Dedifferentiated amniotic fluid mesenchymal stem cell (primary cell): ENCODE data around the gene PCDHGA4.
"Not testable (repeated sequence)": the region's sequence is repeated elsewhere in the genome, so short reads cannot be mapped to it uniquely, and the experiment has no call there.

ENCODE experiments used
- DNase-seq: peaks from one replicate; pipeline ENCODE4 v3.0.0-alpha.2; 2016; ENCODE audit errors: extremely low spot score

The PCDHGA4 gene

DNA sequence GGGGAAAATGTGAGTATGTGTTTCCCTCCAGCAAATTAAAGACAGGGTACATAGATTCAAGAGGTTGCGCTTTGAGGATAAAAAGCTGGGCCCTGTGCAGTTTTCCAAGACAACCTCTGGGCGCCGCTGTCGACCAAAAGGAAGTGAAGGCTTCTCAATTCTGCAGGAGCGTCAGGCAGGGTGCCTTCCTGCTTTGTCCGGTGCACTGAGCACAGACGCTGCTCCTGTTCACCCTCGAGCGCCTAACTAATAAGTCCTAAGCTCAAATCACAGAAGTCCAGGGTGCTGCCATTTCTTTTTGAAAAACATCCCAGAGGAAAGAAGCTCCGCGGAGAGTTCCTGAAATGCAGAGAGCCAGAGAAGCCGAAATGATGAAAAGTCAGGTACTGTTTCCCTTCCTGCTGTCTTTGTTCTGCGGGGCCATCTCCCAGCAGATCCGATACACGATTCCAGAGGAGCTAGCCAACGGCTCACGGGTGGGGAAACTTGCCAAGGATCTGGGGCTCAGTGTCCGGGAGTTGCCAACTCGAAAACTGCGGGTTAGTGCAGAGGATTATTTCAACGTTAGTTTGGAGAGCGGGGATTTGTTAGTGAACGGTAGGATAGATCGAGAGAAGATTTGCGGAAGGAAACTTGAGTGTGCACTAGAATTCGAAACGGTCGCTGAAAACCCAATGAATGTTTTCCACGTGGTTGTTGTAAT is 4.8 kb upstream of the PCDHGA4 start, which contains the start of gene PCDHGB1:
Gene PCDHGB1 (plus strand): TSS at position 183 of the 703 bp plus-strand sequence. CDS start 162 bp downstream, at position 345.
- DNase-seq: peak; percentile 43

DNA sequence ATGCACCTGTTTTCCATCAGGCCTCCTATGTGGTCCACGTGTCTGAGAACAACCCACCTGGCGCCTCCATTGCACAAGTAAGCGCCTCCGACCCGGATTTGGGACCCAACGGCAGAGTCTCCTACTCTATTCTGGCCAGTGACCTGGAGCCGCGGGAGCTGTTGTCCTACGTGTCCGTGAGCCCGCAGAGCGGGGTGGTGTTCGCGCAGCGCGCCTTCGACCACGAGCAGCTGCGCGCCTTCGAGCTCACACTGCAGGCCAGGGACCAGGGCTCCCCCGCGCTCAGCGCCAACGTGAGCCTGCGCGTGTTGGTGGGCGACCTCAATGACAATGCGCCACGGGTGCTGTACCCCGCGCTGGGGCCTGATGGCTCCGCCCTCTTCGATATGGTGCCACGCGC is 3.2 kb upstream of the PCDHGA4 start:
- no peak for DNase-seq

DNA sequence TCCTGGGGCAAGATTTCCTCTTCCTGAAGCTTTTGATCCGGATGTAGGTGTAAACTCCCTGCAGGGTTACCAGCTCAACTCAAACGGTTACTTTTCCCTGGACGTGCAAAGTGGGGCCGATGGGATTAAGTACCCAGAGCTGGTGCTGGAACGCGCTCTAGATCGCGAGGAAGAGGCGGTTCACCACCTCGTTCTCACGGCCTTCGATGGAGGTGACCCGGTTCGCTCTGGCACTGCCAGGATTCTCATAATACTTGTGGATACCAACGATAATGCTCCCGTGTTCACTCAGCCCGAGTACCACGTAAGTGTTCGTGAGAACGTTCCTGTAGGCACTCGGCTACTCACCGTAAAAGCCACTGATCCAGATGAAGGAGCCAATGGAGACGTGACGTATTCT is 820 bp downstream of the PCDHGA4 start:
- DNase-seq: no peak

DNA sequence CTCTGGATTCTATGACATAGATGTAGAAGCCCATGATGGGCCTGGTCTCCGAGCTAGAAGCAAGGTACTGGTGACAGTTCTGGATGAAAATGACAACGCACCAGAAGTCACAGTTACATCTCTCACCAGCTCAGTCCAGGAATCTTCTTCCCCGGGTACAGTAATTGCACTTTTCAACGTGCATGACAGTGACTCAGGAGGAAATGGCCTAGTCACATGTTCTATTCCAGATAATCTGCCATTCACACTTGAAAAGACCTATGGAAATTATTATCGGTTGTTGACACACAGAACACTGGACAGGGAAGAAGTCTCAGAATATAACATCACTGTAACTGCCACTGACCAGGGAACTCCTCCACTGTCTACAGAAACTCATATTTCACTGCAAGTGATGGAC is 1.3 kb downstream of the PCDHGA4 start:
- DNase-seq: no peak

DNA sequence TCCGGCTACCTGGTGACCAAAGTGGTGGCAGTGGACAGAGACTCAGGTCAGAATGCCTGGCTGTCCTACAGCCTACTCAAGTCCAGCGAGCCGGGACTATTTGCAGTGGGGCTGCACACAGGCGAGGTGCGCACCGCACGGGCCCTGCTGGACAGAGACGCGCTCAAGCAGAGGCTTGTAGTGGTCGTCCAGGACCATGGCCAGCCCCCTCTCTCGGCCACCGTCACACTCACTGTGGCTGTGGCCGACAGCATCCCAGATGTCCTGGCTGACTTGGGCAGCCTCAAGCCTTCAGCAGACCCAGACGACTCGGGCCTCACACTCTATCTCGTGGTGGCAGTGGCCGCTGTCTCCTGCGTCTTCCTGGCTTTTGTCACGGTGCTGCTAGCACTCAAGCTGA is 2.1 kb downstream of the PCDHGA4 start:
- no peak for DNase-seq

DNA sequence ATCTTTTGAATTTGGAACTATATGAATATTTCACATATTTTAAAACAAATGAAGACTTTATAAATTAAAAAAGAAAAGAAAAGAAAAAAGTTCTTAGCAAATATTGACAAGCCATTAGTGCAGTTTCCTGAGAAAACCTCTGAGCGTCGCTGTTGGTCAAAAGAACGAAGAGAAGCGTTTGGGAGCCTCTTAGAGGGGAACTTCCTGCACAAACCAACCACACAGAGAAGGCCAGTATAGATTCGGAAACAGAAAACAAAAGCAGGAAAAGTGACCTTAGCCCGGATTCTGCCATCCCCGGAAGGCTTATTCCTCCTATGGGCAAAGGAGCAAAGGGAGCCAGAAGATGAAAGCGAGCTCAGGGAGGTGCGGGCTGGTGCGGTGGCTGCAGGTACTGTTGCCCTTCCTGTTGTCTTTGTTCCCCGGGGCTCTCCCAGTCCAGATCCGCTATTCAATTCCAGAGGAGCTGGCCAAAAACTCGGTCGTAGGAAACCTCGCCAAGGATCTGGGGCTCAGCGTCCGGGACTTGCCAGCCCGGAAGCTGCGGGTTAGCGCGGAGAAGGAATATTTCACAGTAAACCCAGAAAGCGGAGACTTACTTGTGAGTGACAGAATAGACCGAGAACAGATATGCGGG is 5.1 kb downstream of the PCDHGA4 start, which contains the start of gene PCDHGB2:
Gene PCDHGB2 (plus strand): TSS at position 205 of the 637 bp plus-strand sequence. CDS start 142 bp downstream, at position 347.
- DNase-seq: no peak

DNA sequence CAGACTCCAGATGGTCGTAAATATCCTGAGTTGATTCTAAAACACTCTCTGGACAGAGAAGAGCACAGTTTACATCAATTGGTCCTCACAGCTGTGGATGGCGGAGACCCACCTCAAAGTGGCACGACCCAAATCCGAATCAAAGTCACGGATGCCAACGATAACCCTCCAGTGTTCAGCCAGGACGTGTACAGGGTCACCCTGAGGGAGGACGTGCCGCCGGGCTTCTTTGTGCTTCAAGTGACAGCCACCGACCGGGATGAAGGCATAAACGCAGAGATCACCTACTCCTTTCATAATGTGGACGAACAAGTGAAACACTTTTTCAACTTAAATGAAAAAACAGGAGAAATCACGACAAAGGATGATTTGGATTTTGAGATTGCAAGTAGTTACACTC is 5.9 kb downstream of the PCDHGA4 start:
- DNase-seq: no peak

DNA sequence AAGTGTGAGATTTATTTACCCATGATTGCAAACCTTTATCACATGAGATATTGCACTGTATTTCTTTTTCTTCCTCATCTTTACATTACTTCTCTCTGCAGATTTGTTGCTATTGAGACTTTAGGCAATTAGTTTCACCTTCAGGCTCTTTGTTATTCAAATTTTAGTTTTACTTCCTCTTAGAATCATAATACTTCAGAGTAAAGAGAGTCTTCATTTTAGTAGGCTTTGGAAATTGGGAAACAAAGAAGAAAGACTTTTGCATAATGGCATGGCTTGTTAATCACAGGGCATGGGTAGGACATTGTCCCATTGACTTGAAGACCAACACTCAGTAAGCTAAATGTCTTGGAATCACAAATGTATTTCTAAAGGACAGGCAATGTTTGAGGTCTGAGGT is 7.9 kb downstream of the PCDHGA4 start:
- no peak for DNase-seq

DNA sequence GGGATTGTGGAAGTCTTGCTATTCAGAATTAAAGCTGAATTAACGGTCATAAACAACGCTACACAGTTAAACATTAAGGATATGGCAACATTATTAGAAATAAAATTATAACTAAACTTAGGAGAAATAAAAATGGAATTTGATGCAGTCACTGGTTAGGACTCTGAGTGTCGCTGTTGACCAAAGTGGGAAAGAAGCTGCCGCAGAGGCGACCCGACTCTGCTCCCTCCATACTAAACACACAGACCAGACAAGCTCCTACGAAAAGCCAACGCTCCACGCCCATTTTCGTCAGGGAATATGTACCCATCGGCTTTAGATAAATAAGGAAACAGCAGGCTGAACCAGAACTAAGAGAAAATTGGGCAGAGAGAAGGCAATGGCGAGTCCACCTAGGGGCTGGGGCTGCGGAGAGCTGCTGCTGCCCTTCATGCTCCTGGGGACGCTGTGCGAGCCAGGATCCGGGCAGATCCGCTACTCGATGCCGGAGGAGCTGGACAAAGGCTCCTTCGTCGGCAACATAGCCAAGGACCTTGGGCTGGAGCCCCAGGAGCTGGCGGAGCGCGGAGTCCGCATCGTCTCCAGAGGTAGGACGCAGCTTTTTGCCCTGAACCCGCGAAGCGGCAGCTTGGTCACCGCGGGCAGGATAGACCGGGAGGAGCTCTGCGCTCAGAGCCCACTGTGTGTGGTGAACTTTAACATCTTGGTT is 9.3 kb downstream of the PCDHGA4 start, which contains the start of gene PCDHGA5:
Gene PCDHGA5 (plus strand): TSS at position 211 of the 709 bp plus-strand sequence. CDS start 169 bp downstream, at position 380.
- no peak for DNase-seq

DNA sequence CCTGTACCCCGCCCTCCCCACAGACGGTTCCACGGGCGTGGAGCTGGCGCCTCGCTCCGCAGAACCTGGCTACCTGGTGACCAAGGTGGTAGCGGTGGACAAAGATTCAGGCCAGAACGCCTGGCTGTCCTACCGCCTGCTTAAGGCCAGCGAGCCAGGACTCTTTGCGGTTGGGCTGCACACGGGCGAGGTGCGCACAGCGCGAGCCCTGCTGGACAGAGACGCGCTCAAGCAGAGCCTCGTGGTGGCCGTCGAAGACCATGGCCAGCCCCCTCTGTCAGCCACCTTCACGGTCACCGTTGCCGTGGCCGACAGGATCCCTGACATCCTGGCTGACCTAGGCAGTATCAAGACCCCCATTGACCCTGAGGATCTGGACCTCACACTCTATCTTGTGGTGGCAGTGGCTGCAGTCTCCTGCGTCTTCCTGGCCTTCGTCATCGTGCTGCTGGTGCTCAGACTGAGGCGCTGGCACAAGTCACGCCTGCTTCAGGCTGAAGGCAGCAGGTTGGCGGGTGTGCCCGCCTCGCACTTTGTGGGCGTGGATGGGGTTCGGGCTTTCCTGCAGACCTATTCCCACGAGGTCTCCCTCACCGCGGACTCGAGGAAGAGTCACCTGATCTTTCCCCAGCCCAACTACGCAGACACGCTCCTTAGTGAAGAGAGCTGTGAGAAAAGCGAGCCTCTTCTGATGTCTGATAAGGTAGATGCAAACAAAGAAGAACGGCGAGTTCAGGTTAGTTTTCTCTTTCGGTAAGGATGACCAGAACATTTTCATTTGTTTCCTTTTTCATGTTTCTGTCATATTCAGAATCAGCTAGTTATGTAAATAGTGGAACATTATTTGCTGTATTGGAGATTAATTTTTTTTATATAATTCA is 11.4 kb downstream of the PCDHGA4 start:
- DNase-seq: no peak

DNA sequence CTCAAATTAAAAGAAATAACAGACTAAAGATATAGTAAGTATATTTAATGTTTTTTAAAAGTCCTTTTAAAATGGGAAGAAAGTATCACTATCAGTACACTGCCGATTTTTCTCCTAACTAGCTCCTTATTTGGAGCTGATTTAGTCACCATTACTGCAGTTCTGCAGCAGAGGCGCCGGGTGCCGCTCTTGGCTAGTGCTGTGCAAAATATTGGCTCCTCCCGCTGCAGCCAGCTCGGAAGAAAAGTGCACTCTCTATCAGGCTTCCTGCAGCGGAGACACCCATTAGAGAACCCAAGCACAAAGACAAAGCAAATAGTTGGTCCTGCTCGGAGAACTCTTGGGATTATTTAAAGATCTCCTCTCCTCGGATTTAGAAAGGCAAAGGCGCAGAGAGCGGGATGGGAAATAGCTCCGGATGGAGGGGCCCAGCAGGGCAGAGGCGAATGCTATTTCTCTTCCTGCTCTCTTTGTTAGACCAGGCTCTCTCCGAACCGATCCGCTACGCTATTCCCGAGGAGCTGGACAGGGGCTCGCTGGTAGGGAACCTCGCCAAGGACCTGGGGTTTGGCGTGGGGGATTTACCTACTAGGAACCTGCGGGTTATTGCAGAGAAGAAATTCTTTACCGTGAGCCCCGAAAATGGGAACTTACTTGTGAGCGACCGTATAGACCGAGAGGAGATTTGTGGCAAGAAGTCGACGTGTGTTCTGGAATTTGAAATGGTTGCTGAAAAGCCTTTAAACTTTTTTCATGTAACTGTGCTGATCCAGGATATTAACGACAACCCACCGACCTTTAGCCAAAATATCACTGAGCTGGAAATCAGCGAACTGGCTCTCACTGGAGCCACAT is 15.4 kb downstream of the PCDHGA4 start, which contains the start of gene PCDHGB3:
Gene PCDHGB3 (plus strand): TSS at position 249 of the 855 bp plus-strand sequence. CDS start 153 bp downstream, at position 402.
- no peak for DNase-seq

DNA sequence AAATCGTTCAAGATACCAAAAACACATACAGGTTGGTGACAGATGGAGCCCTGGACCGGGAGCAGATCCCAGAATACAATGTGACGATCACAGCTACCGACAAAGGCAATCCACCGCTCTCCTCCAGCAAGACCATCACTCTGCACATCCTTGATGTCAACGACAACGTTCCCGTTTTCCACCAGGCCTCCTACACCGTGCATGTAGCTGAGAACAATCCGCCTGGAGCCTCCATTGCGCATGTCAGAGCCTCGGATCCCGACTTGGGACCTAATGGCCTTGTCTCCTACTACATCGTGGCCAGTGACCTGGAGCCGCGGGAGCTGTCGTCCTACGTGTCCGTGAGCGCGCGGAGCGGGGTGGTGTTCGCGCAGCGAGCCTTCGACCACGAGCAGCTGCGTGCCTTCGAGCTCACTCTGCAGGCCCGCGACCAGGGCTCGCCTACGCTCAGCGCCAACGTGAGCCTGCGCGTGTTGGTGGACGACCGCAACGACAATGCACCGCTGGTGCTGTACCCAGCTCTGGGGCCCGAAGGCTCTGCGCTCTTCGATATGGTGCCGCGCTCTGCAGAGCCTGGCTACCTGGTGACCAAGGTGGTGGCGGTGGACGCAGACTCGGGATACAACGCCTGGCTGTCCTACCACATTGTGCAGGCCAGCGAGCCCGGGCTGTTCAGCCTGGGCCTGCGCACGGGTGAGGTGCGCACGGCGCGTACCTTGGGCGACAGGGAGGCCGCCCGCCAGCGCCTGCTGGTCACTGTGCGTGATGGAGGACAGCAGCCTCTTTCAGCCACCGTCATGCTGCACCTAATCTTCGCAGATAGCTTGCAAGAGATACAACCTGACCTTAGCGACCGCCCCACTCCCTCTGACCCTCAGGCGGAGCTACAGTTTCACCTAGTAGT is 17.0 kb downstream of the PCDHGA4 start:
- DNase-seq: no peak

DNA sequence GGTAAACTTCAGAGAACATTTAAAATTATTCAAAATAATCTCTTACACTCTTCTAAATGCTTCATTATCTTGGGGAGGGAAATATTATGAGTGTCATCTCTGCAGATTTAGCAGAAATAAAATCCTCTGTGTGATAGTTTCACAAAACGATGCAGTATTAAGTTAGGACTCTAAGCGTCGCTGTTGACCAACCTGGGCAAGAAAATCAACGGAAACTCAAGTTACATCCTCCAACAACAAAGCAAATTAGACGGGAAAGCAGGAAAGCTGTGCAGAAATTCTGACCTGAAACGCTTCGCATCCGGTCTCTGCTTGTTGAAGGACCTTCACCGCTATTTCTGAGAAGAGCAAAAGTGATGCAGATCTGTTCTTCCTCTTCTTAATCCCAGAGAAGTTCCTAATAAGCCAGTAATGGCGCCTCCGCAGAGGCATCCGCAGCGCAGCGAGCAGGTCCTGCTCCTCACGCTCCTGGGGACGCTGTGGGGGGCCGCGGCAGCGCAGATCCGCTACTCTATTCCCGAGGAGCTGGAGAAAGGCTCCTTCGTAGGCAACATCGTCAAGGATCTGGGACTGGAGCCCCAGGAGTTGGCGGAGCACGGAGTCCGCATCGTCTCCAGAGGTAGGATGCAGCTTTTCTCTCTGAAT is 19.0 kb downstream of the PCDHGA4 start, which contains the start of gene PCDHGA6:
Gene PCDHGA6 (plus strand): TSS at position 219 of the 645 bp plus-strand sequence. CDS start 193 bp downstream, at position 412.
- DNase-seq: peak; percentile 39

DNA sequence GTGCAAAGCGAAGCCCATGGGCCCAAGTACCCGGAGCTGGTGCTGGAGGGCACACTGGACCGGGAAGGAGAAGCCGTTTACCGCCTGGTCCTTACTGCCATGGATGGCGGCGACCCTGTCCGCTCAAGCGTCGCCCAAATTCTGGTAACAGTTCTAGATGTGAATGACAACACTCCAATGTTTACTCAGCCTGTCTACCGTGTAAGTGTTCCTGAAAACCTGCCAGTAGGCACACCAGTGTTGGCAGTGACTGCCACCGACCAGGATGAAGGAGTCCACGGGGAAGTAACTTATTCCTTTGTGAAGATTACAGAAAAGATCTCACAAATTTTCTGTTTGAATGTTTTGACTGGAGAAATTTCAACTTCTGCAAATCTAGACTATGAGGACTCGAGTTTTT is 19.8 kb downstream of the PCDHGA4 start:
- no peak for DNase-seq

DNA sequence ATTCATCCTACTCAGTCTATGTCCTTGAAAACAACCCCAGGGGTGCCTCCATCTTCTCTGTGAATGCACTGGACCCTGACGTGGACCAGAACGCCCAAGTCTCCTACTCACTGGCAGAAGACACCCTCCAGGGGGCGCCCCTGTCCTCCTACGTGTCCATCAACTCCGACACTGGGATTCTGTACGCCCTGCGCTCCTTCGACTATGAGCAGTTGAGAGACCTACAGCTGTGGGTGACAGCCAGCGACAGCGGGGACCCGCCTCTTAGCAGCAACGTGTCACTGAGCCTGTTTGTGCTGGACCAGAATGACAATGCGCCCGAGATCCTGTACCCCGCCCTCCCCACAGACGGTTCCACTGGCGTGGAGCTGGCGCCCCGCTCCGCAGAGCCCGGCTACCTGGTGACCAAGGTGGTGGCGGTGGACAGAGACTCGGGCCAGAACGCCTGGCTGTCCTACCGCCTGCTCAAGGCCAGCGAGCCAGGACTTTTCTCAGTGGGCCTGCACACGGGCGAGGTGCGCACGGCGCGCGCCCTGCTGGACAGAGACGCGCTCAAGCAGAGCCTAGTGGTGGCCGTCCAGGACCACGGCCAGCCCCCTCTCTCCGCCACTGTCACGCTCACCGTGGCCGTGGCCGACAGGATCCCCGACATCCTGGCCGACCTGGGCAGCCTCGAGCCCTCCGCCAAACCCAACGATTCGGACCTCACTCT is 20.8 kb downstream of the PCDHGA4 start:
- DNase-seq: not testable (repeated sequence)

DNA sequence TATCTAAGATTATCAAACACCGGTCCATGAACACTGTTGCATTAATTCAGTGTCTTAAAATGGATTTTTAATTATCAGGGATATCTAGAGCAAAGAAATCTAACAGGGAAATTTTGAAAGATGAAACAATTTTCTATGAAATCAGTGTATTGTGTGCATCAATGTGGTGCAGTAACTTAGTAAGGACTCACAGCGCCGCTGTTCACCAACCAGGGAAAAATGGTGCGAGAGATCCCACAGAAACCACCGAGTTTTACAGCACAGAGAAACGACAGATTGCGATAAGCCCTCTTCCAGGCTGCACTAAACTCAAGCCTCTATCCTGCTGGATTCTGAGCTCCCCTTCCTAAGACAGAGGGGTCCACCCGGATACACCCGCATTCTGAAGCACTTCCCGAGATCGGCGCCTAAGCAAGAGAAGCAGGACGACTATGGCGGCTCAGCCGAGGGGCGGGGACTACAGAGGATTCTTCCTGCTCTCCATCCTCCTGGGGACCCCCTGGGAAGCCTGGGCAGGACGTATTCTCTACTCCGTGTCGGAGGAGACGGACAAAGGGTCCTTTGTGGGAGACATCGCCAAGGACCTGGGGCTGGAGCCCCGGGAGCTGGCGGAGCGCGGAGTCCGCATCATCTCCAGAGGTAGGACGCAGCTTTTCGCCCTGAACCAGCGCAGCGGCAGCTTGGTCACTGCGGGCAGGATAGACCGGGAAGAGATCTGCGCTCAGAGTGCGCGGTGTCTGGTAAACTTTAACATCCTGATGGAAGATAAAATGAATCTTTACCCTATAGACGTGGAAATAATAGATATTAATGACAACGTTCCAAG is 27.9 kb downstream of the PCDHGA4 start, which contains the start of gene PCDHGA7:
Gene PCDHGA7 (plus strand): TSS at position 274 of the 826 bp plus-strand sequence. CDS start 158 bp downstream, at position 432.
- DNase-seq: no peak

DNA sequence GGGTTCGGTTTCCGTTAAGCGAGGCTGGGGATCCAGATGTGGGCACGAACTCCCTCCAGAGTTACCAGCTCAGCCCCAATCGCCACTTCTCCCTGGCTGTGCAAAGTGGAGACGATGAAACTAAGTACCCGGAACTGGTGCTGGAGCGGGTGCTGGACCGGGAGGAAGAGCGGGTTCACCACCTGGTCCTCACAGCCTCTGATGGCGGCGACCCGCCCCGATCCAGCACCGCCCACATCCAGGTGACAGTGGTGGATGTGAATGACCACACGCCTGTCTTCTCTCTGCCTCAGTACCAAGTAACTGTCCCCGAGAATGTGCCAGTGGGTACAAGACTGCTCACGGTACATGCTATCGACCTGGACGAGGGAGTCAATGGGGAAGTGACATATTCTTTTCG is 28.5 kb downstream of the PCDHGA4 start:
- no peak for DNase-seq
